OCI-LY1 (cell line): ENCODE measurements around the gene TSPAN10.

Experiments
- H2AFZ ChIP-seq: fragments of 200-600 bp; sonication (generic), shearing (Covaris generic); 2 replicates; pipeline ENCODE4 v1.6.0; 2014; ENCODE audit warnings: antibody characterized with exemption, mild to moderate bottlenecking, low read length
- H3F3A ChIP-seq: fragments of 200-600 bp; sonication (generic), shearing (Covaris generic); 2 replicates; pipeline ENCODE4 v1.6.0; 2014; ENCODE audit warnings: mild to moderate bottlenecking, antibody characterized with exemption, low read length, moderate library complexity; ENCODE audit not compliant: insufficient read depth
- H3K27ac ChIP-seq: fragments of 200-600 bp; sonication (generic); 2 replicates; pipeline ENCODE4 v1.5.1; 2014; ENCODE audit warnings: low read length, mixed run types, mild to moderate bottlenecking, low read depth; ENCODE audit not compliant: poor library complexity, severe bottlenecking
- H3K27me3 ChIP-seq: fragments of 200-600 bp; sonication (generic); 2 replicates; pipeline ENCODE4 v1.6.0; 2014; ENCODE audit warnings: antibody characterized with exemption, mild to moderate bottlenecking, low read length, moderate library complexity; ENCODE audit not compliant: insufficient read depth
- H3K36me3 ChIP-seq: fragments of 200-600 bp; sonication (generic); 2 replicates; pipeline ENCODE4 v1.6.1; 2014; ENCODE audit warnings: mild to moderate bottlenecking, antibody characterized with exemption, low read length, moderate library complexity, mixed read lengths; ENCODE audit not compliant: insufficient read depth
- H3K4me1 ChIP-seq: fragments of 200-600 bp; sonication (generic); 2 replicates; pipeline ENCODE4 v1.5.1; 2014; ENCODE audit warnings: mild to moderate bottlenecking, low read length, moderate library complexity; ENCODE audit not compliant: insufficient read depth, severe bottlenecking
- H3K4me2 ChIP-seq: fragments of 200-600 bp; sonication (generic), shearing (Covaris generic); 2 replicates; pipeline ENCODE4 v1.6.1; 2014; ENCODE audit warnings: low read length
- H3K4me3 ChIP-seq: fragments of 200-600 bp; sonication (generic); 2 replicates; pipeline ENCODE4 v1.5.1; 2014; ENCODE audit warnings: low read length, low read depth, mild to moderate bottlenecking, mixed read lengths; ENCODE audit not compliant: poor library complexity, severe bottlenecking
- H3K79me2 ChIP-seq: fragments of 200-600 bp; shearing (Covaris generic); 2 replicates; pipeline ENCODE4 v1.6.1; 2016; ENCODE audit warnings: mixed run types, low read length, mixed read lengths; ENCODE audit not compliant: insufficient read depth
- H3K9ac ChIP-seq: fragments of 200-600 bp; sonication (generic), shearing (Covaris generic); 2 replicates; pipeline ENCODE4 v1.6.1; 2014; ENCODE audit warnings: mild to moderate bottlenecking, low read length, mixed read lengths
- H3K9me2 ChIP-seq: fragments of 200-600 bp; sonication (generic), shearing (Covaris generic); 2 replicates; pipeline ENCODE4 v1.6.1; 2014; ENCODE audit warnings: low read depth, mild to moderate bottlenecking, low read length, mixed read lengths
- H3K9me3 ChIP-seq: fragments of 200-600 bp; shearing (Covaris generic); 2 replicates; pipeline ENCODE4 v1.6.1; 2014; ENCODE audit warnings: low read length, mixed read lengths
- H4K20me1 ChIP-seq: fragments of 200-600 bp; sonication (generic), shearing (Covaris generic); 2 replicates; pipeline ENCODE4 v1.6.0; 2016; ENCODE audit warnings: mild to moderate bottlenecking, low read length; ENCODE audit not compliant: insufficient read depth
- EZH2 ChIP-seq: fragments of 200-600 bp; sonication (generic), shearing (Covaris generic); IDR thresholded peaks from 2 replicates; pipeline ENCODE4 v1.8.0; 2017; ENCODE audit warnings: borderline replicate concordance, mixed run types, mild to moderate bottlenecking, antibody characterized with exemption, low read length, moderate library complexity, mixed read lengths
- TF ChIP-seq, protein P1 (sequence below): fragments of 200-600 bp; sonication (generic), shearing (Covaris generic); IDR thresholded peaks from 2 replicates; pipeline ENCODE4 v1.5.1; 2017; ENCODE audit warnings: mild to moderate bottlenecking, antibody characterized with exemption, low read length, moderate library complexity, mixed read lengths

TSPAN10 gene

DNA sequence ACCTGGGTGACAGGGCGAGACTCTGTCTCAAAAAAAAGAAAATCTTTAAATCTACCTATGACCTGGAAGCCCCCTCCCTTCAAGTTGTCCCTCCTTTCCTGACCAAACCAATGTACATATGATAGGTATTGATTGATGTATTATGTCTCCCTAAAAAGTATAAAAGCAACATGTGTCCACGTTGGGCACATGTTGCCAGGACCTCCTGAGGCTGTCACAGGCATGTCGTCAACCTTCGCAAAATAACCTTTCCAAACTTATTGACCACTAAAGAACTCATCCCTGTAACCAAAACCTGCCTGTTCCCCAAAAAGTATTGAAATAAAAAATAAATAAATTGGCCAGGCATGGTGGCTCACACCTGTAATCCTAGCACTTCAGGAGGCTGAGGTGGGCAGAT, 25.0 kb downstream of the TSPAN10 start:
- no peaks in the 10 kb centered on the region for H3K9me3 ChIP-seq
- no peaks in the 10 kb centered on the region for H3K27me3 ChIP-seq
- no peaks in the 10 kb centered on the region; the same call in 1 of the 2 replicates for H3K79me2 ChIP-seq
- no peaks in the 10 kb centered on the region for H3K9me2 ChIP-seq
- H3K9ac ChIP-seq, result no peak overlapping the region
- H4K20me1 ChIP-seq, result no peaks in the 10 kb centered on the region
- H3K4me3 ChIP-seq, result no peak overlapping the region
- no peak for TF ChIP-seq EZH2
- TF ChIP-seq, protein P1, sequence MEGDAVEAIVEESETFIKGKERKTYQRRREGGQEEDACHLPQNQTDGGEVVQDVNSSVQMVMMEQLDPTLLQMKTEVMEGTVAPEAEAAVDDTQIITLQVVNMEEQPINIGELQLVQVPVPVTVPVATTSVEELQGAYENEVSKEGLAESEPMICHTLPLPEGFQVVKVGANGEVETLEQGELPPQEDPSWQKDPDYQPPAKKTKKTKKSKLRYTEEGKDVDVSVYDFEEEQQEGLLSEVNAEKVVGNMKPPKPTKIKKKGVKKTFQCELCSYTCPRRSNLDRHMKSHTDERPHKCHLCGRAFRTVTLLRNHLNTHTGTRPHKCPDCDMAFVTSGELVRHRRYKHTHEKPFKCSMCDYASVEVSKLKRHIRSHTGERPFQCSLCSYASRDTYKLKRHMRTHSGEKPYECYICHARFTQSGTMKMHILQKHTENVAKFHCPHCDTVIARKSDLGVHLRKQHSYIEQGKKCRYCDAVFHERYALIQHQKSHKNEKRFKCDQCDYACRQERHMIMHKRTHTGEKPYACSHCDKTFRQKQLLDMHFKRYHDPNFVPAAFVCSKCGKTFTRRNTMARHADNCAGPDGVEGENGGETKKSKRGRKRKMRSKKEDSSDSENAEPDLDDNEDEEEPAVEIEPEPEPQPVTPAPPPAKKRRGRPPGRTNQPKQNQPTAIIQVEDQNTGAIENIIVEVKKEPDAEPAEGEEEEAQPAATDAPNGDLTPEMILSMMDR, result no peak
- H3F3A ChIP-seq, result no peaks in the 10 kb centered on the region
- H3K27ac ChIP-seq, result no peak overlapping the region
- H2AFZ ChIP-seq, result no peak overlapping the region
- no peak overlapping the region for H3K4me2 ChIP-seq
- H3K4me1 ChIP-seq, result peaks cover 11% of the 10 kb centered on the region
- peaks cover 16% of the 10 kb centered on the region for H3K36me3 ChIP-seq

DNA sequence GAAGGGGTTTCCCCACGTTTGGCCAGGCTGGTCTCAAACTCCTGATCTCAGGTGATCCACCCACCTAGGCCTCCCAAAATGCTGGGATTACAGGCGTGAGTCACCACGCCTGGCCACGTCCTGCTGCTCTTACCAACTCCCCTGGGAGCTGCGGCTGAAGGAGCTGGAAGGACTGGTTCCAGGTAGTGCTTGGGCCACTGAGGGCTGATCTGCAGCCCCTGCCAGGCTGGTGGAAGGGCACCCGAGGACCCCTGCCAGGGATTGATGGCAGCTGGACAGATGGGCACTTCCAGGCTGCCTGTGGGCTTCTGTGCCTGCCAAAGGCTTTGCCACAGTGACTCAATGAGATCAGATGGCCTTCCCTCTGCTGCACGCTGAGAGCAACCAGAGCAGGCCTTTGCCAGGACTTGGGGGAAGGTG, 27.1 kb downstream of the TSPAN10 start:
- Histone ChIP-seq H3K4me1 (peaks cover 24% of the 10 kb centered on the region), H3K9me3 (no peaks in the 10 kb centered on the region)

GRCh38 chr17:81665205-81666091, 28.5 kb downstream of the TSPAN10 start:
- no peak overlapping the region for H2AFZ ChIP-seq
- no peaks in the 10 kb centered on the region for H3K27me3 ChIP-seq
- H4K20me1 ChIP-seq, result no peaks in the 10 kb centered on the region
- no peaks in the 10 kb centered on the region; the same call in 1 of the 2 replicates for H3K79me2 ChIP-seq
- H3K9ac ChIP-seq, result peak overlapping the region; percentile 94
- no peaks in the 10 kb centered on the region for H3K9me2 ChIP-seq
- H3F3A ChIP-seq, result no peaks in the 10 kb centered on the region
- peak overlapping the region; percentile 29 for H3K27ac ChIP-seq
- TF ChIP-seq EZH2, result no peak
- TF ChIP-seq, protein P1, result no peak
- peak overlapping the region; percentile 82 for H3K4me3 ChIP-seq
- H3K4me2 ChIP-seq, result peak overlapping the region; percentile 85
- peaks cover 40% of the 10 kb centered on the region for H3K36me3 ChIP-seq
- peaks cover 24% of the 10 kb centered on the region for H3K4me1 ChIP-seq
- no peaks in the 10 kb centered on the region for H3K9me3 ChIP-seq

More for the DNA sequence above, 27.1 kb downstream of the TSPAN10 start:
- no peaks in the 10 kb centered on the region; the same call in 1 of the 2 replicates for H3K79me2 ChIP-seq
- no peaks in the 10 kb centered on the region for H3K27me3 ChIP-seq
- no peak overlapping the region for H3K4me2 ChIP-seq
- no peak overlapping the region for H3K27ac ChIP-seq
- no peaks in the 10 kb centered on the region for H4K20me1 ChIP-seq
- no peaks in the 10 kb centered on the region for H3K9me2 ChIP-seq
- TF ChIP-seq EZH2, result no peak
- TF ChIP-seq, protein P1, result no peak
- H3F3A ChIP-seq, result no peaks in the 10 kb centered on the region
- no peak overlapping the region for H3K9ac ChIP-seq
- H3K4me3 ChIP-seq, result no peak overlapping the region
- H3K36me3 ChIP-seq, result peaks cover 28% of the 10 kb centered on the region
- no peak overlapping the region for H2AFZ ChIP-seq
